Measurements from ENCODE around the gene GFER. TPM values are rescaled to one million over a fixed set of nuclear protein-coding genes. Genes with fewer than 3 reads are reported as not detected.

The GFER gene
- total and polyA plus RNA-seq, 7 experiments from 2014 or later = 14.0 to 30.8 (median 19.6) TPM

GRCh38 chr16:2037115-2037514, 53.1 kb downstream of the GFER start:
- Histone ChIP-seq H3K27ac (ENCODE audit: low read depth, low read length) (no peak overlapping the region), H3K4me3 (ENCODE audit: low read length) (no peak overlapping the region), H3K36me3 (ENCODE audit: control insufficient read depth in 2 of 3, insufficient read depth in 3 of 3, low read length in 3 of 3) (peaks cover 0 to 4% (median 0%) of the 10 kb centered on the region in 3 experiments), H3K27me3 (ENCODE audit: control insufficient read depth in 2 of 2, insufficient read depth in 2 of 2, low read length in 2 of 2) (no peaks in the 10 kb centered on the region), H3K4me1 (ENCODE audit: control insufficient read depth in 2 of 2, insufficient read depth in 2 of 2, low read length in 2 of 2) (no peaks in the 10 kb centered on the region), H3K9me3 (ENCODE audit: control insufficient read depth in 2 of 3, low read length in 3 of 3) (no peaks in the 10 kb centered on the region)
- Mint-ChIP-seq H3K27ac (no peak overlapping the region), H3K9me3 (peaks cover 0 to 1% (median 0%) of the 10 kb centered on the region in 11 donors), H3K4me1 (peaks cover 0 to 4% (median 0%) of the 10 kb centered on the region in 7 donors), H3K27me3 (no peaks in the 10 kb centered on the region), H3K4me3 (no peak overlapping the region), H3K36me3 (no peaks in the 10 kb centered on the region)
- POLR2A ChIA-PET = interaction anchor here (2.2 kb wide), 1 partner anchor 118 kb away, joined by 5 read pairs; the partner anchor contains the start of gene TRAF7
- ATAC-seq (no peak), DNase-seq (no peak)
- CTCF ChIA-PET = no interaction called here
- intact Hi-C loops (cut with micrococcal nuclease) = no loop called here

Other genes starting within 250 kb of the GFER start
Only the 30 nearest of the 31 such genes appear.
- 10 to 100 TPM; 49.4 to 81.5 (median 58.2) TPM for gene NME3, start 212.7 kb upstream of the GFER start, total RNA-seq
- gene NME3, start 212.7 kb upstream of the GFER start, polyA plus RNA-seq = 10 to 100 TPM; 70.6 to 71.9 TPM
- 10 to 100 TPM; 32.2 to 47.5 (median 36.8) TPM for gene EME2, start 211.4 kb upstream of the GFER start, total RNA-seq
- gene EME2, start 211.4 kb upstream of the GFER start, polyA plus RNA-seq = 1 to 10 TPM in 1 of 2 donors, under 1 TPM in 1; 0.59 to 3.8 TPM
- gene MRPS34, start 211.1 kb upstream of the GFER start, total RNA-seq = 100 to 1,000 TPM in 1 of 5 experiments, 10 to 100 TPM in 4; 41.6 to 115 (median 49.5) TPM
- gene MRPS34, start 211.1 kb upstream of the GFER start, polyA plus RNA-seq = 100 to 1,000 TPM; 124 to 162 TPM
- 100 to 1,000 TPM in 2 of 5 experiments, 10 to 100 TPM in 3; 38.2 to 127 (median 72.3) TPM for gene SPSB3, start 201.6 kb upstream of the GFER start, total RNA-seq
- 10 to 100 TPM; 38.7 to 58.9 TPM for gene SPSB3, start 201.6 kb upstream of the GFER start, polyA plus RNA-seq
- gene NUBP2, start 201.2 kb upstream of the GFER start, total RNA-seq = 10 to 100 TPM; 39.3 to 60.2 (median 48.6) TPM
- 10 to 100 TPM; 96.7 to 98.9 TPM for gene NUBP2, start 201.2 kb upstream of the GFER start, polyA plus RNA-seq
- gene IGFALS, start 190.5 kb upstream of the GFER start, total RNA-seq = 1 to 10 TPM in 3 of 5 experiments, under 1 TPM in 2; 0.19 to 1.5 (median 1.1) TPM
- gene IGFALS, start 190.5 kb upstream of the GFER start, polyA plus RNA-seq = under 1 TPM in 1 of 2 donors, not detected in 1; 0.40 TPM
- 10 to 100 TPM; 46.2 to 72.9 (median 48.9) TPM for gene HAGH, start 157.4 kb upstream of the GFER start, total RNA-seq
- 10 to 100 TPM; 39.4 to 62.4 TPM for gene HAGH, start 157.4 kb upstream of the GFER start, polyA plus RNA-seq
- 10 to 100 TPM in 1 of 5 experiments, 1 to 10 TPM in 4; 7.8 to 12.9 (median 9.7) TPM for gene FAHD1, start 157.0 kb upstream of the GFER start, total RNA-seq
- gene FAHD1, start 157.0 kb upstream of the GFER start, polyA plus RNA-seq = 10 to 100 TPM; 27.5 to 28.6 TPM
- gene MEIOB, start 112.0 kb upstream of the GFER start, total RNA-seq = not detected
- not detected for gene MEIOB, start 112.0 kb upstream of the GFER start, polyA plus RNA-seq
- not detected for gene HS3ST6, start 65.8 kb upstream of the GFER start, total RNA-seq
- gene HS3ST6, start 65.8 kb upstream of the GFER start, polyA plus RNA-seq = not detected
- gene MSRB1, start 41.0 kb upstream of the GFER start, total RNA-seq = 10 to 100 TPM in 2 of 5 experiments, 1 to 10 TPM in 3; 5.5 to 27.0 (median 8.2) TPM
- 10 to 100 TPM; 15.6 to 15.8 TPM for gene MSRB1, start 41.0 kb upstream of the GFER start, polyA plus RNA-seq
- not detected for gene RPL3L, start 29.5 kb upstream of the GFER start, total RNA-seq
- gene RPL3L, start 29.5 kb upstream of the GFER start, polyA plus RNA-seq = not detected
- 100 to 1,000 TPM in 1 of 5 experiments, 10 to 100 TPM in 4; 40.0 to 114 (median 71.1) TPM for gene NDUFB10, start 24.7 kb upstream of the GFER start, total RNA-seq
- gene NDUFB10, start 24.7 kb upstream of the GFER start, polyA plus RNA-seq = 100 to 1,000 TPM; 166 to 180 TPM
- gene RPS2, start 19.4 kb upstream of the GFER start, total RNA-seq = 1,000 to 10,000 TPM; 2,562 to 3,376 (median 2,918) TPM
- gene RPS2, start 19.4 kb upstream of the GFER start, polyA plus RNA-seq = 1,000 to 10,000 TPM; 7,065 to 7,254 TPM
- under 1 TPM in 1 of 5 experiments, not detected in 4; 0.51 TPM for gene RNF151, start 17.3 kb upstream of the GFER start, total RNA-seq
- not detected for gene RNF151, start 17.3 kb upstream of the GFER start, polyA plus RNA-seq
- 10 to 100 TPM; 17.2 to 45.2 (median 27.6) TPM for gene TBL3, start 12.1 kb upstream of the GFER start, total RNA-seq
- gene TBL3, start 12.1 kb upstream of the GFER start, polyA plus RNA-seq = 10 to 100 TPM; 59.4 to 89.8 TPM
- 1 to 10 TPM in 1 of 5 experiments, under 1 TPM in 4; 0.24 to 1.3 (median 0.79) TPM for gene NOXO1, start 2.7 kb upstream of the GFER start, total RNA-seq
- gene NOXO1, start 2.7 kb upstream of the GFER start, polyA plus RNA-seq = under 1 TPM; 0.17 to 0.29 TPM
- 1 to 10 TPM in 2 of 5 experiments, under 1 TPM in 3; 0.49 to 8.8 (median 0.80) TPM for gene SYNGR3, start 5.8 kb downstream of the GFER start, total RNA-seq
- 1 to 10 TPM in 1 of 2 donors, under 1 TPM in 1; 0.92 to 1.6 TPM for gene SYNGR3, start 5.8 kb downstream of the GFER start, polyA plus RNA-seq
- 10 to 100 TPM; 44.3 to 63.2 (median 49.8) TPM for gene ZNF598, start 25.6 kb downstream of the GFER start, total RNA-seq
- gene ZNF598, start 25.6 kb downstream of the GFER start, polyA plus RNA-seq = 1 to 10 TPM; 1.9 to 9.4 TPM
- 1 to 10 TPM in 1 of 5 experiments, under 1 TPM in 1, not detected in 3; 0.53 to 1.7 TPM for gene NPW, start 35.6 kb downstream of the GFER start, total RNA-seq
- gene NPW, start 35.6 kb downstream of the GFER start, polyA plus RNA-seq = not detected
- gene NHERF2, start 42.7 kb downstream of the GFER start, total RNA-seq = 1 to 10 TPM; 2.5 to 3.8 (median 3.6) TPM
- under 1 TPM; 0.33 to 0.56 TPM for gene NHERF2, start 42.7 kb downstream of the GFER start, polyA plus RNA-seq
- 10 to 100 TPM in 1 of 5 experiments, 1 to 10 TPM in 4; 4.4 to 27.0 (median 7.5) TPM for gene NTHL1, start 63.6 kb downstream of the GFER start, total RNA-seq
- gene NTHL1, start 63.6 kb downstream of the GFER start, polyA plus RNA-seq = 10 to 100 TPM; 16.3 to 17.5 TPM
- 100 to 1,000 TPM; 126 to 155 (median 147) TPM for gene TSC2, start 63.8 kb downstream of the GFER start, total RNA-seq
- 10 to 100 TPM; 27.5 to 53.6 TPM for gene TSC2, start 63.8 kb downstream of the GFER start, polyA plus RNA-seq
- gene PKD1, start 151.7 kb downstream of the GFER start, total RNA-seq = 100 to 1,000 TPM in 2 of 5 experiments, 10 to 100 TPM in 3; 82.8 to 153 (median 98.3) TPM
- gene PKD1, start 151.7 kb downstream of the GFER start, polyA plus RNA-seq = 1 to 10 TPM; 4.9 to 9.8 TPM
- gene RAB26, start 164.4 kb downstream of the GFER start, total RNA-seq = under 1 TPM in 1 of 5 experiments, not detected in 4; 0.86 TPM
- under 1 TPM; 0.29 to 0.66 TPM for gene RAB26, start 164.4 kb downstream of the GFER start, polyA plus RNA-seq
- gene TRAF7, start 171.6 kb downstream of the GFER start, total RNA-seq = 10 to 100 TPM; 30.0 to 58.3 (median 36.7) TPM
- gene TRAF7, start 171.6 kb downstream of the GFER start, polyA plus RNA-seq = 1 to 10 TPM; 4.8 to 6.8 TPM
- under 1 TPM in 1 of 5 experiments, not detected in 4; 0.19 TPM for gene CASKIN1, start 212.4 kb downstream of the GFER start, total RNA-seq
- gene CASKIN1, start 212.4 kb downstream of the GFER start, polyA plus RNA-seq = not detected
- gene MLST8, start 221.3 kb downstream of the GFER start, total RNA-seq = 10 to 100 TPM; 25.1 to 41.2 (median 35.5) TPM
- 10 to 100 TPM; 20.7 to 36.4 TPM for gene MLST8, start 221.3 kb downstream of the GFER start, polyA plus RNA-seq
- gene BRICD5, start 226.7 kb downstream of the GFER start, total RNA-seq = 10 to 100 TPM in 4 of 5 experiments, 1 to 10 TPM in 1; 5.7 to 44.3 (median 16.0) TPM
- under 1 TPM in 1 of 2 donors, not detected in 1; 0.22 TPM for gene BRICD5, start 226.7 kb downstream of the GFER start, polyA plus RNA-seq
- 10 to 100 TPM in 3 of 5 experiments, 1 to 10 TPM in 2; 7.7 to 26.5 (median 20.4) TPM for gene PGP, start 230.6 kb downstream of the GFER start, total RNA-seq
- gene PGP, start 230.6 kb downstream of the GFER start, polyA plus RNA-seq = 10 to 100 TPM in 1 of 2 donors, 1 to 10 TPM in 1; 6.0 to 12.9 TPM